T-helper 2 cell (primary cell): ENCODE data around the gene CIITA.
A peak's percentile ranks its signal among the peaks of the same experiment; 100 is the strongest.

Experiments
- DNase-seq, 5 experiments: peaks; one replicate each; pipeline versions ENCODE4 v3.0.0 to v3.0.0-alpha.2; 2012 to 2022

The CIITA gene

GRCh38 chr16:10852286-10852685 lies 24.7 kb upstream of the CIITA start:
- DNase-seq: peak in 1 of 5 experiments; percentile 8

- DNase-seq: peak in 1 of 5 experiments; percentile 47
Measured at GRCh38 chr16:10852948-10853347, 24.1 kb upstream of the CIITA start.

- DNase-seq: no peak
Measured at GRCh38 chr16:10856042-10856441, 21.0 kb upstream of the CIITA start.

GRCh38 chr16:10858203-10858602 lies 18.8 kb upstream of the CIITA start:
- DNase-seq: no peak

- no peak for DNase-seq
Measured at GRCh38 chr16:10859020-10859419, 18.0 kb upstream of the CIITA start.

GRCh38 chr16:10859658-10860057 lies 17.3 kb upstream of the CIITA start:
- DNase-seq: no peak

- no peak for DNase-seq
Measured at GRCh38 chr16:10862438-10862837, 14.6 kb upstream of the CIITA start.

GRCh38 chr16:10865991-10866966 lies 10.7 kb upstream of the CIITA start:
- DNase-seq: no peak

- no peak for DNase-seq
Measured at GRCh38 chr16:10867199-10867598, 9.8 kb upstream of the CIITA start.

- no peak for DNase-seq
Measured at GRCh38 chr16:10868104-10868595, 8.9 kb upstream of the CIITA start.

GRCh38 chr16:10868596-10869469 lies 8.2 kb upstream of the CIITA start:
- DNase-seq: no peak

GRCh38 chr16:10870137-10870776 lies 6.7 kb upstream of the CIITA start:
- DNase-seq: peak in 1 of 5 experiments; percentile 84

- DNase-seq: peak in 1 of 5 experiments; percentile 57
Measured at GRCh38 chr16:10870808-10871156, 6.2 kb upstream of the CIITA start.

GRCh38 chr16:10871157-10871991 lies 5.6 kb upstream of the CIITA start:
- peak in 2 of 5 experiments; percentile 35 to 96 for DNase-seq

GRCh38 chr16:10876315-10876714 lies 687 bp upstream of the CIITA start:
- DNase-seq: peak in 1 of 5 experiments; percentile 46

GRCh38 chr16:10877472-10877946 lies 507 bp downstream of the CIITA start:
- no peak for DNase-seq

GRCh38 chr16:10878328-10878643 lies 1.3 kb downstream of the CIITA start:
- peak in 1 of 5 experiments; percentile 35 for DNase-seq

- DNase-seq: peak in 1 of 5 experiments; percentile 53
Measured at GRCh38 chr16:10878644-10879501, 1.9 kb downstream of the CIITA start.

- no peak for DNase-seq
Measured at GRCh38 chr16:10879681-10880589, 2.9 kb downstream of the CIITA start.
